Keratinocyte (primary cell): ENCODE results near the gene ARHGEF19.

ENCODE experiments used
- CTCF ChIP-seq, 3 experiments: IDR thresholded peaks in 1 of 3; conservative IDR thresholded peaks in 1 of 3; optimal IDR thresholded peaks in 1 of 3; 2 replicates in 2 of 3; 3 replicates in 1 of 3; pipeline versions ENCODE3 to v1.5.1; 2011; ENCODE audit warnings: low read length in 3 of 3, mild to moderate bottlenecking in 3 of 3, moderate library complexity in 2 of 3, control low read depth in 1 of 3, inconsistent platforms in 1 of 3; ENCODE audit not compliant: insufficient read depth in 2 of 3; ENCODE audit errors: extremely low read depth in 1 of 3
- EZH2 ChIP-seq: IDR thresholded peaks from one replicate; pipeline ENCODE4 v1.6.1; 2012; ENCODE audit warnings: inconsistent platforms, mild to moderate bottlenecking, low read length, moderate library complexity

GRCh38 chr1:16171314-16172151 lies 40.9 kb downstream of the ARHGEF19 start:
- TF ChIP-seq CTCF (optimal IDR thresholded peaks at IDR 0.05 in 1 of 3, IDR thresholded peaks at IDR 0.05 in 1 of 3, conservative IDR thresholded peaks at IDR 0.05 in 1 of 3; ENCODE audit: extremely low read depth in 1 of 3, insufficient read depth in 2 of 3, low read length in 3 of 3): no peak
- no peak for TF ChIP-seq EZH2
